ENCODE results near the gene HSD3B1.

- TF ChIP-seq SIN3A (IDR thresholded peaks at IDR 0.05; ENCODE audit: borderline replicate concordance, insufficient read depth, low read depth, low read length) = no peak
- no peak for TF ChIP-seq CTCF (IDR thresholded peaks at IDR 0.05)
- no peak for TF ChIP-seq TCF7L2 (IDR thresholded peaks at IDR 0.05; ENCODE audit: low read depth, low read length)
- TF ChIP-seq POLR2AphosphoS5 (IDR thresholded peaks at IDR 0.05; ENCODE audit: low read depth, low read length) = no peak
Measured at GRCh38 chr1:119554183-119554582, 47.2 kb downstream of the HSD3B1 start.
